ENCODE data around the gene CRAMP1.

DNA sequence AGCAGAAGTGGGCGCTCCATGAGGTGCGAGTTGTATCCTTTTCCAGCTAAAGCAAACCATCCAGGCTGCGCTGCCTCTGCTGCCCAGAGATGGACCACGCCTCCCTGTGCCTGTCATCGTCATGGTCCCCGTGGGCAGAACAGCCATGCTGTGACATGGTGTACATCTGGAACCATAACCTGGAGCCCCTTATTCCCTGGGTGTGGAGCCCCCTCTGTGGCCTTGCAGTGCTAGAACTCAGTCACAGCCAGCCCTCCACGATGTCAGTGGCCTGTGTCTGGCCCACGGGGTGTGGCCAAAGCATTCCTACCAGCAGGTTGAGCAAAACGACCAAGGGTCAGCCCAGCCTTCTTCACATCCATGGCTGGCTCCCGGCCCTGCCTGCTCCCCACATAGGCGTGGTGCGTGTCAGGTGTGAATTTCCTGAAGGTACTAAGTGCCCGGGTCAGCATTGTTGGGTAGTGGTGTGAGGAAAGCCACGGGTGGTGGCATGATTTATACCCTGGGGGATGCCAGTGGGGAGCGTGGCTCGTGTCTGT is 43.2 kb downstream of the CRAMP1 start:
- TF ChIP-seq, protein P1, sequence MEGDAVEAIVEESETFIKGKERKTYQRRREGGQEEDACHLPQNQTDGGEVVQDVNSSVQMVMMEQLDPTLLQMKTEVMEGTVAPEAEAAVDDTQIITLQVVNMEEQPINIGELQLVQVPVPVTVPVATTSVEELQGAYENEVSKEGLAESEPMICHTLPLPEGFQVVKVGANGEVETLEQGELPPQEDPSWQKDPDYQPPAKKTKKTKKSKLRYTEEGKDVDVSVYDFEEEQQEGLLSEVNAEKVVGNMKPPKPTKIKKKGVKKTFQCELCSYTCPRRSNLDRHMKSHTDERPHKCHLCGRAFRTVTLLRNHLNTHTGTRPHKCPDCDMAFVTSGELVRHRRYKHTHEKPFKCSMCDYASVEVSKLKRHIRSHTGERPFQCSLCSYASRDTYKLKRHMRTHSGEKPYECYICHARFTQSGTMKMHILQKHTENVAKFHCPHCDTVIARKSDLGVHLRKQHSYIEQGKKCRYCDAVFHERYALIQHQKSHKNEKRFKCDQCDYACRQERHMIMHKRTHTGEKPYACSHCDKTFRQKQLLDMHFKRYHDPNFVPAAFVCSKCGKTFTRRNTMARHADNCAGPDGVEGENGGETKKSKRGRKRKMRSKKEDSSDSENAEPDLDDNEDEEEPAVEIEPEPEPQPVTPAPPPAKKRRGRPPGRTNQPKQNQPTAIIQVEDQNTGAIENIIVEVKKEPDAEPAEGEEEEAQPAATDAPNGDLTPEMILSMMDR (IDR thresholded peaks at IDR 0.05; ENCODE audit: extremely low read depth in 1 of 2, insufficient read depth in 1 of 2, low read depth in 1 of 2, low read length in 2 of 2) = no peak
- TF ChIP-seq POLR2AphosphoS5 (IDR thresholded peaks at IDR 0.05; ENCODE audit: insufficient read depth, low read depth, low read length) = no peak
- TF ChIP-seq, protein P2, sequence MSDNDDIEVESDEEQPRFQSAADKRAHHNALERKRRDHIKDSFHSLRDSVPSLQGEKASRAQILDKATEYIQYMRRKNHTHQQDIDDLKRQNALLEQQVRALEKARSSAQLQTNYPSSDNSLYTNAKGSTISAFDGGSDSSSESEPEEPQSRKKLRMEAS (IDR thresholded peaks at IDR 0.05; ENCODE audit: insufficient read depth, insufficient read length) = no peak
